Left lung (tissue), 10 donors: ENCODE results near the gene IL9R. TPM values are rescaled to one million over a fixed set of nuclear protein-coding genes. Genes with fewer than 3 reads are reported as not detected.
"Not testable (repeated sequence)": the region's sequence is repeated elsewhere in the genome, so short reads cannot be mapped to it uniquely, and the experiment has no call there.

ENCODE experiments used
- ATAC-seq: fragments of 200-7000 bp; cut with Tn5 transposase; one replicate; pipeline ENCODE4 v1.9.1; 2020; ENCODE audit warnings: moderate library complexity
- DNase-seq, 4 donors: peaks; one replicate each; pipeline ENCODE4 v3.0.0-alpha.2; 2013 to 2020
- H3K27ac ChIP-seq, 2 donors: fragments of 200-600 bp; sonication (generic) in 1 of 2; one replicate each; pipeline versions ENCODE4 v1.5.0 to v1.8.0; 2020 to 2021
- H3K27me3 ChIP-seq, 2 donors: fragments of 200-600 bp; sonication (generic) in 1 of 2; one replicate each; pipeline versions ENCODE4 v1.5.0 to v1.8.0; 2020 to 2021
- H3K36me3 ChIP-seq, 2 donors: fragments of 200-600 bp; sonication (generic) in 1 of 2; one replicate each; pipeline versions ENCODE4 v1.5.0 to v1.8.0; 2020 to 2021
- H3K4me1 ChIP-seq, 2 donors: fragments of 200-600 bp; one replicate each; pipeline ENCODE4 v1.8.0; 2021
- H3K4me3 ChIP-seq, 2 donors: fragments of 200-600 bp; sonication (generic) in 1 of 2; one replicate each; pipeline versions ENCODE4 v1.5.0 to v1.8.0; 2020 to 2021; ENCODE audit warnings: mild to moderate bottlenecking in 1 of 2
- H3K9me3 ChIP-seq, 2 donors: fragments of 200-600 bp; sonication (generic) in 1 of 2; one replicate each; pipeline versions ENCODE4 v1.5.0 to v1.8.0; 2020 to 2021
- intact Hi-C, 2 donors: fragments of 100-400 bp; cut with DNase I; formaldehyde crosslinking; loops; one replicate each; pipeline versions ENCODE4 v1.11.2 to v1.14.2; 2022
- polyA plus RNA-seq, 6 donors: library from polyadenylated mRNA; unstranded; fragments of 120-200 nt; gene quantifications; one replicate each; pipeline ENCODE4 v1.2.1, GENCODE V29; 2013; ENCODE audit not compliant: insufficient read length in 6 of 6
- total RNA-seq, 2 donors: library from RNA; stranded (reverse); fragmentation: NEBNext Ultra II Directional; extraction: Animal tissue kit (Norgen Biotek cat#: 25700); gene quantifications; one replicate each; pipeline ENCODE4 v1.2.1, GENCODE V29; 2021
- TF ChIP-seq, protein P1 (sequence below), 2 donors: fragments of 200-600 bp; sonication (generic) in 1 of 2; IDR thresholded peaks; one replicate each; pipeline versions ENCODE4 v1.5.0 to v1.8.0; 2021; ENCODE audit warnings: antibody characterized with exemption in 2 of 2
- donor health status: DM: no; HTN: yes; CAD: no.
- donor health status: DM: no; HTN: no; CAD: no.

Gene IL9R
- total and polyA plus RNA-seq, 8 donors, result 0.19 to 1.8 (median 0.26) TPM

DNA sequence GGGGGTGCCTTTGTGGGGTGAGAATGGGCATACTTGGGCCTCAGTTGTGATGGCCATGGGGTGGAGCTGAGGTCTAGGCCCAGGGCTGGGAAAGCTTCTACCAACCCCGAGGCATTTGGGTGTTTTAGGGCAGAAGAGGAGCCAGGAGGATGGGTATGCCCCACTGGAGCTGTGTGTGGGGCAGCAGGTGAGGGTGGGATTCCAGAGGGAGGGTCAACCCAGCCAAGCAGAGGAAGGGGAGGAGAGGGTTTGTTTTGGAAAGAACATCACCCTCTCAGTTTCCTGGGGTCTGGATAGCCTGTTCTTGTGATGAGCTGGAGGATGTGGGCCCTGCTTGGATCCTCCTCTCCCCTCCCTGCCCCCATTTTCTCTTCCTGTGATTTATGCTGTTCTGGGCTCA, 620 bp downstream of the IL9R start:
- H3K4me3 ChIP-seq, result no peak overlapping the region
- no peaks in the 10 kb centered on the region for H3K4me1 ChIP-seq
- no peaks in the 10 kb centered on the region for H3K36me3 ChIP-seq
- ATAC-seq (no peak), DNase-seq (no peak)
- intact Hi-C loops, result no loop called here
- no peak overlapping the region for H3K27ac ChIP-seq
- H3K9me3 ChIP-seq, result no peaks in the 10 kb centered on the region
- TF ChIP-seq, protein P1, sequence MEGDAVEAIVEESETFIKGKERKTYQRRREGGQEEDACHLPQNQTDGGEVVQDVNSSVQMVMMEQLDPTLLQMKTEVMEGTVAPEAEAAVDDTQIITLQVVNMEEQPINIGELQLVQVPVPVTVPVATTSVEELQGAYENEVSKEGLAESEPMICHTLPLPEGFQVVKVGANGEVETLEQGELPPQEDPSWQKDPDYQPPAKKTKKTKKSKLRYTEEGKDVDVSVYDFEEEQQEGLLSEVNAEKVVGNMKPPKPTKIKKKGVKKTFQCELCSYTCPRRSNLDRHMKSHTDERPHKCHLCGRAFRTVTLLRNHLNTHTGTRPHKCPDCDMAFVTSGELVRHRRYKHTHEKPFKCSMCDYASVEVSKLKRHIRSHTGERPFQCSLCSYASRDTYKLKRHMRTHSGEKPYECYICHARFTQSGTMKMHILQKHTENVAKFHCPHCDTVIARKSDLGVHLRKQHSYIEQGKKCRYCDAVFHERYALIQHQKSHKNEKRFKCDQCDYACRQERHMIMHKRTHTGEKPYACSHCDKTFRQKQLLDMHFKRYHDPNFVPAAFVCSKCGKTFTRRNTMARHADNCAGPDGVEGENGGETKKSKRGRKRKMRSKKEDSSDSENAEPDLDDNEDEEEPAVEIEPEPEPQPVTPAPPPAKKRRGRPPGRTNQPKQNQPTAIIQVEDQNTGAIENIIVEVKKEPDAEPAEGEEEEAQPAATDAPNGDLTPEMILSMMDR (IDR thresholded peaks at IDR 0.05), result no peak
- no peaks in the 10 kb centered on the region for H3K27me3 ChIP-seq

DNA sequence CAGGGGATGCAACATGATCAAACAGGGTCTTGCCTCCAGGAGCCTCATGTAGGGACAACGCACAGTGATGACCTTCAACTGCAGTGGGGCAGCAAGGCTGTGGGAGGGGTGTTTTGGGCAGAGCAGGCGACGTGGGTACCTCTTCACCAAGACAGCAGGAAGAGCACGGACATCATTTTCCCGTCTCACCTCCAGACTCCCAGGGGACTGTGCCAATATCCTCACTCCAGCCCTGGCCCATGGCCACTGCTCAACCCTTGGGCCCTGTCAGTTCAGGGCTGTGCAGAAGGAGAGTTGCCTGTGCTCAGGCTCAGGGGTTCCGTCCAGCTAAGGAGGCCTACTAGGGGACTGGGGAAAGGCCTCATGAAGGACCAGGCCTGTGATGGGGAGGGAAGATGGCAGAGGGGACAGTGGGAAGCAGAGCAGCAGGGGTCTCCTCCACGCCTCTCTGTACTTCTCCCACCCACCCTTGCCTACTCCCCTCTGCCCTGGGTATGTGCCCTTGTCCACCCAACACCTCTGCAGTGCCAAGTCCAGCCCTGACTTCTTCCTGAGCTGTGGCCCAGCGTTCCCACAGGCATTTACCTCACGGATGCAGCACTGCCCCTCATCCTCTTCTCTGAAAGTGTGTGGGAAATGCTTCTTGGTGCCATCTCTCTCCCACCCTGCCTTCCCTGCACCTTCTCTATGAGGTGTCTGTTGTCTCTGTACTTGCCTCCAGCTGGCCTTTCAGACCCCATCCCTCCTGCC, 1.4 kb downstream of the IL9R start:
- no peak for DNase-seq
- Histone ChIP-seq H3K4me3 (no peak overlapping the region), H3K27me3 (no peaks in the 10 kb centered on the region), H3K36me3 (no peaks in the 10 kb centered on the region), H3K9me3 (no peaks in the 10 kb centered on the region), H3K27ac (no peak overlapping the region), H3K4me1 (no peaks in the 10 kb centered on the region)
- intact Hi-C loops, result no loop called here
- no peak for ATAC-seq
- TF ChIP-seq, protein P1 (IDR thresholded peaks at IDR 0.05), result no peak

GRCh38 chrX:155999751-156000150, 2.3 kb downstream of the IL9R start:
- H3K27me3 ChIP-seq, H3K36me3 ChIP-seq, intact Hi-C loops, H3K4me3 ChIP-seq, H3K9me3 ChIP-seq, H3K27ac ChIP-seq, DNase-seq, ATAC-seq, H3K4me1 ChIP-seq: not testable (repeated sequence)

GRCh38 chrX:156000361-156000926, 2.9 kb downstream of the IL9R start:
- Histone ChIP-seq H3K27ac (no peak overlapping the region), H3K27me3 (no peaks in the 10 kb centered on the region), H3K9me3 (no peaks in the 10 kb centered on the region), H3K36me3 (no peaks in the 10 kb centered on the region), H3K4me3 (no peak overlapping the region), H3K4me1 (no peaks in the 10 kb centered on the region)
- DNase-seq (no peak), ATAC-seq (no peak)
- TF ChIP-seq, protein P1 (IDR thresholded peaks at IDR 0.05), result no peak
- intact Hi-C loops, result no loop called here

GRCh38 chrX:156001001-156001666, 3.6 kb downstream of the IL9R start:
- no peaks in the 10 kb centered on the region for H3K4me1 ChIP-seq
- ATAC-seq, result no peak

More at GRCh38 chrX:156001001-156001666, 3.6 kb downstream of the IL9R start:
- Histone ChIP-seq H3K36me3 (no peaks in the 10 kb centered on the region), H3K9me3 (no peaks in the 10 kb centered on the region), H3K4me3 (no peak overlapping the region), H3K27ac (no peak overlapping the region), H3K27me3 (no peaks in the 10 kb centered on the region)
- no peak for DNase-seq
- TF ChIP-seq, protein P1 (IDR thresholded peaks at IDR 0.05), result no peak
- intact Hi-C loops, result no loop called here
